ENCODE data around the gene FBLN1. TPM values are rescaled to one million over a fixed set of nuclear protein-coding genes. Genes with fewer than 3 reads are reported as not detected.

The FBLN1 gene
- total and polyA plus RNA-seq, 2 of the 8 experiments (the other 6 are each of a cell fraction or from before 2014, with no cell fraction given) = 159 to 168 TPM

GRCh38 chr22:45505991-45506747, 3.5 kb downstream of the FBLN1 start:
- H3K36me3 ChIP-seq (ENCODE audit: control insufficient read depth in 2 of 4, insufficient read depth in 4 of 4, low read length in 3 of 4) = peaks cover 0 to 5% (median 0%) of the 10 kb centered on the region in 4 experiments; a peak in 2 of 8 replicates
- no peak overlapping the region for H4K5ac ChIP-seq (ENCODE audit: insufficient read length, low read depth, low read length)
- H4K20me1 ChIP-seq (replicated peaks in 1 of 2; ENCODE audit: control insufficient read depth in 1 of 2, insufficient read depth in 2 of 2, low read length in 2 of 2) = peaks cover 3 to 17% of the 10 kb centered on the region in 2 experiments
- H2BK5ac ChIP-seq (ENCODE audit: low read depth, low read length) = 0 out of 2 replicates have a peak overlapping the region, but pooled peaks have one; percentile 18
- peaks cover 15% of the 10 kb centered on the region for H3K23me2 ChIP-seq (ENCODE audit: low read depth, low read length)
- H3K4me3 ChIP-seq (ENCODE audit: extremely low read depth in 1 of 4, insufficient read depth in 2 of 4, low read depth in 3 of 4, low read length in 4 of 4) = no peak overlapping the region
- peak overlapping the region in 1 of 2 experiments; percentile 84; a peak in 1 of 4 replicates for H3K4me2 ChIP-seq (ENCODE audit: insufficient read depth in 1 of 2, low read depth in 2 of 2, low read length in 2 of 2)
- no peak overlapping the region for H3K27ac ChIP-seq (ENCODE audit: low read depth, low read length)
- H2BK15ac ChIP-seq (ENCODE audit: low read length) = no peak overlapping the region
- H3K9me3 ChIP-seq (ENCODE audit: insufficient read depth in 2 of 2, low read depth in 1 of 2, low read length in 1 of 2) = no peaks in the 10 kb centered on the region
- no peak overlapping the region for H3K23ac ChIP-seq (ENCODE audit: insufficient read length)
- no peak overlapping the region for H4K91ac ChIP-seq (replicated peaks; ENCODE audit: insufficient read length, low read length)
- H3K4me1 ChIP-seq (replicated peaks in 1 of 4; ENCODE audit: control insufficient read depth in 3 of 4, insufficient read depth in 4 of 4, low read length in 3 of 4) = peaks cover 3 to 32% (median 18%) of the 10 kb centered on the region in 4 experiments
- 91% methylated on average over 14 of the region's 14 CpGs; no CpG with 5 or more reads in 1 of the 2 experiments for WGBS, 2 experiments (ENCODE audit: extremely low coverage in 1 of 2, insufficient coverage in 1 of 2, insufficient read length in 1 of 2, insufficient replicate concordance in 2 of 2, low coverage in 1 of 2, low lambda C conversion rate in 2 of 2, missing lambda C conversion rate in 1 of 2)
- no peak overlapping the region for H2AFZ ChIP-seq (ENCODE audit: low read length)
- peaks cover 15 to 56% of the 10 kb centered on the region in 2 experiments for H3K79me2 ChIP-seq (ENCODE audit: control insufficient read depth in 1 of 2, insufficient read depth in 2 of 2, low read length in 2 of 2)
- H2BK120ac ChIP-seq (replicated peaks; ENCODE audit: low read depth, low read length) = no peak overlapping the region
- no peak overlapping the region; the same call in 1 of the 2 replicates for H3K18ac ChIP-seq (ENCODE audit: extremely low read depth, low read length)
- H3K79me1 ChIP-seq (ENCODE audit: low read depth, low read length) = peaks cover 23% of the 10 kb centered on the region
- H2AK5ac ChIP-seq (ENCODE audit: low read depth, low read length) = no peak overlapping the region
- H3K9ac ChIP-seq (replicated peaks in 1 of 4; ENCODE audit: extremely low read depth in 1 of 4, low read depth in 3 of 4, low read length in 3 of 4) = no peak overlapping the region; a peak in 1 of 7 replicates
- ChIA-PET POLR2A (ENCODE audit: partially characterized antibody) (interaction anchor here (1.3 to 3.7 kb wide), 2 partner anchors 9 to 10 kb away, joined by 3 to 44 read pairs; no protein-coding TSS in a partner anchor), CTCF (ENCODE audit: partially characterized antibody) (interaction anchor here (1.5 to 3.0 kb wide), 3 partner anchors 8 to 51 kb away, joined by 3 to 11 read pairs (median 6); no protein-coding TSS in a partner anchor)
- no peak overlapping the region for H3K14ac ChIP-seq (ENCODE audit: insufficient read length)
- DNase-seq (ENCODE audit: low read depth in 1 of 2, low spot score in 2 of 2) = no peak
- H3K27me3 ChIP-seq (replicated peaks in 1 of 4; ENCODE audit: control insufficient read depth in 3 of 4, extremely low read depth in 1 of 4, insufficient read depth in 3 of 4, low read length in 3 of 4) = no peaks in the 10 kb centered on the region
- no peak overlapping the region; the same call in 1 of the 2 replicates for H2BK20ac ChIP-seq (ENCODE audit: low read length)
- no peak for FAIRE-seq
- no peak overlapping the region for H2BK12ac ChIP-seq (ENCODE audit: low read depth, low read length)
- H3K56ac ChIP-seq (replicated peaks; ENCODE audit: insufficient read length, low read depth, low read length) = no peak overlapping the region
- H3K4ac ChIP-seq (replicated peaks; ENCODE audit: insufficient read length, low read depth, low read length) = no peak overlapping the region
- H4K8ac ChIP-seq (ENCODE audit: extremely low read depth, insufficient read depth, low read length) = peak overlapping the region; percentile 6; the same call in 1 of the 2 replicates
- no peak for TF ChIP-seq FOSL1 (IDR thresholded peaks at IDR 0.05; ENCODE audit: insufficient read depth, low read depth, low read length)
- TF ChIP-seq KDM4A (IDR thresholded peaks at IDR 0.05; ENCODE audit: low read depth, low read length, severe bottlenecking) = no peak
- TF ChIP-seq CHD2 (IDR thresholded peaks at IDR 0.05; ENCODE audit: low read length) = no peak
- no peak for TF ChIP-seq ASH2L (IDR thresholded peaks at IDR 0.05; ENCODE audit: low read length)
- no peak for TF ChIP-seq ZNF274 (IDR thresholded peaks at IDR 0.05; ENCODE audit: borderline replicate concordance, extremely low read depth, low read length)
- TF ChIP-seq MAFK (IDR thresholded peaks at IDR 0.05; ENCODE audit: low read depth, low read length) = no peak
- TF ChIP-seq EP300 (IDR thresholded peaks at IDR 0.05; ENCODE audit: borderline replicate concordance in 1 of 2, low read depth in 2 of 2, low read length in 2 of 2) = no peak
- TF ChIP-seq EZH2 (IDR thresholded peaks at IDR 0.05; ENCODE audit: low read depth, low read length, severe bottlenecking) = no peak

Data from H1 (cell line).